Epithelial cell of proximal tubule (primary cell): Measurements from ENCODE around the gene CPAMD8. TPM values are rescaled to one million over a fixed set of nuclear protein-coding genes. Genes with fewer than 3 reads are reported as not detected.

Experiments
- DNase-seq: peaks from one replicate; pipeline ENCODE4 v3.0.0-alpha.2; 2011; ENCODE audit warnings: low read depth
- H3K4me3 ChIP-seq: 2 replicates; pipeline ENCODE4 v1.5.1; 2011; ENCODE audit warnings: low read depth, mild to moderate bottlenecking, low read length
- CTCF ChIP-seq: conservative IDR thresholded peaks from 2 replicates; pipeline ENCODE4 v1.5.1; 2012; ENCODE audit warnings: low read depth, mild to moderate bottlenecking, low read length
- total RNA-seq: library from RNA; depleted of rRNA; stranded (reverse); fragments of >200 nt; gene quantifications from 2 replicates; pipeline ENCODE4 v1.2.3, GENCODE V29; 2015

CPAMD8 gene
- total RNA-seq, 1 donor from 2014 or later, result 8.2 TPM

- DNase-seq, result no peak
- TF ChIP-seq CTCF, result no peak
- no peak overlapping the region for H3K4me3 ChIP-seq
Observed at GRCh38 chr19:16892436-16892835, 134.2 kb downstream of the CPAMD8 start.

- no peak overlapping the region for H3K4me3 ChIP-seq
- TF ChIP-seq CTCF, result no peak
- no peak for DNase-seq
Observed at GRCh38 chr19:16891696-16892382, 134.8 kb downstream of the CPAMD8 start.

GRCh38 chr19:16890461-16891184 is 136.0 kb downstream of the CPAMD8 start:
- no peak for DNase-seq
- H3K4me3 ChIP-seq, result no peak overlapping the region
- no peak for TF ChIP-seq CTCF

DNA sequence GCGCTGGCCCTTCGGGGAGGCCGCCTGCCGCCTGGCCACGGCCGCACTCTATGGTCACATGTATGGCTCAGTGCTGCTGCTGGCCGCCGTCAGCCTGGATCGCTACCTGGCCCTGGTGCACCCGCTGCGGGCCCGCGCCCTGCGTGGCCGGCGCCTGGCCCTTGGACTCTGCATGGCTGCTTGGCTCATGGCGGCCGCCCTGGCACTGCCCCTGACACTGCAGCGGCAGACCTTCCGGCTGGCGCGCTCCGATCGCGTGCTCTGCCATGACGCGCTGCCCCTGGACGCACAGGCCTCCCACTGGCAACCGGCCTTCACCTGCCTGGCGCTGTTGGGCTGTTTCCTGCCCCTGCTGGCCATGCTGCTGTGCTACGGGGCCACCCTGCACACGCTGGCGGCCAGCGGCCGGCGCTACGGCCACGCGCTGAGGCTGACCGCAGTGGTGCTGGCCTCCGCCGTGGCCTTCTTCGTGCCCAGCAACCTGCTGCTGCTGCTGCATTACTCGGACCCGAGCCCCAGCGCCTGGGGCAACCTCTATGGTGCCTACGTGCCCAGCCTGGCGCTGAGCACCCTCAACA is 136.6 kb downstream of the CPAMD8 start:
- no peak for TF ChIP-seq CTCF
- DNase-seq, result no peak
- no peak overlapping the region for H3K4me3 ChIP-seq

DNA sequence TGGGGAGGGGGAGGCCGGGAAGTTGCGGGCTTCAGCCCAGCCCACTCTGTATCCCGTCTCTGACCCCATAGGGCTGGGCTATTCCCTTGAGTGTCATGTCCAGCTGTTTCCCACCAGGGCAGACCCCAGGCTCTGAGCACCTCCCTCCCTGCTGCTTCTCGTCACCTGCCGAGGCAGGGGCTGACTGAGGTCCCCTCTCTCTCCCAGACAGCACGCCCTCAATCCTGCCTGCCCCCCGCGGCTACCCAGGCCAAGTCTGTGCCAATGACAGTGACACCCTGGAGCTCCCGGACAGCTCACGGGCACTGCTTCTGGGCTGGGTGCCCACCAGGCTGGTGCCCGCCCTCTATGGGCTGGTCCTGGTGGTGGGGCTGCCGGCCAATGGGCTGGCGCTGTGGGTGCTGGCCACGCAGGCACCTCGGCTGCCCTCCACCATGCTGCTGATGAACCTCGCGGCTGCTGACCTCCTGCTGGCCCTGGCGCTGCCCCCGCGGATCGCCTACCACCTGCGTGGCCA is 137.2 kb downstream of the CPAMD8 start:
- no peak for DNase-seq
- no peak for TF ChIP-seq CTCF

DNA sequence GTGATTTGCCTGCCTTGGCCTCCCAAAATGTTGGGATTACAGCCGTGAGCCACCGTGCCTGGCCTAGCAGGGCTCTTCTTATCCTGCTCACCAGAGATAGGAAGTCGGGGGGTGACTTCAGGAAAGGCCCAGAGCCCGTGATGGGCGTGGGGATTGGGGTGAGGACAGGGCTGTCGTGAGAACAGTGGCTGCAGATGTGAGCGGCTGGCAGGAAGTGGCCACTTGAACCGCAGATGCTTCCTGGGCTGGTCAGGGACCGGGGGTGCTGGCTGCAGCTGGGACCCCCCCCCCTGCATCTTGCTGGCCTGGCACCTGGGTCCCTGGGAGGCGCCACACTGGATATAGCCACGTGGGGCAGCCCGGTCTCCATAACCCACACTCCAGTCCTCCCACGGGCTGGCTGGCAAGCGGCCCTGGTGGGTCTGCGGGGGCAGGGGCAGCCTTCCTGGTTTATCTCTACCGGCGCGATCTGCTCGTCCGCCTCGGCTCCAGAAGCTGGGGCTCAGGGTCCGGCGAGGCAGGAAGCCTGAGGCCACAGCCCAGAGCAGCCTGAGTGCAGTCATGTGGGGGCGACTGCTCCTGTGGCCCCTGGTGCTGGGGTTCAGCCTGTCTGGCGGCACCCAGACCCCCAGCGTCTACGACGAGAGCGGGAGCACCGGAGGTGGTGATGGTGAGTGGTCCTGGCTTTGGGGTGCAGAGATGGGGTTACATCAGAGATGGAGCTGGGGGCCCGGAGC is 137.8 kb downstream of the CPAMD8 start, which contains the start of gene F2RL3:
F2RL3 (plus strand) TSS at position 371 of the 737 bp plus-strand sequence; CDS start at position 562, 191 bp downstream.
- DNase-seq, result no peak
- H3K4me3 ChIP-seq, result no peak within 1 kb of the TSS
- no peak for TF ChIP-seq CTCF

More for the DNA sequence above, 137.2 kb downstream of the CPAMD8 start:
- H3K4me3 ChIP-seq, result no peak overlapping the region
